ENCODE results near the gene CHRNB2.
A peak's percentile ranks its signal among the peaks of the same experiment; 100 is the strongest.

CHRNB2 gene

GRCh38 chr1:154623358-154623757 lies 55.8 kb downstream of the CHRNB2 start:
- ChIA-PET CTCF (no interaction called here), POLR2A (no interaction called here)
- DNase-seq (ENCODE audit: extremely low spot score): no peak
- TF ChIP-seq ARNT (IDR thresholded peaks at IDR 0.05) (no peak), CTBP1 (IDR thresholded peaks at IDR 0.05; ENCODE audit: borderline replicate concordance) (no peak), SUZ12 (IDR thresholded peaks at IDR 0.05) (no peak), ZNF384 (IDR thresholded peaks at IDR 0.05) (no peak), TARDBP (IDR thresholded peaks at IDR 0.05) (no peak), PKNOX1 (IDR thresholded peaks at IDR 0.05) (no peak), FOXA1 (IDR thresholded peaks at IDR 0.05) (no peak)

GRCh38 chr1:154624746-154625643 lies 57.4 kb downstream of the CHRNB2 start:
- DNase-seq (ENCODE audit: extremely low spot score): no peak
- TF ChIP-seq FOXM1 (IDR thresholded peaks at IDR 0.05; ENCODE audit: borderline replicate concordance): no peak
- TF ChIP-seq BHLHE40 (IDR thresholded peaks at IDR 0.05; ENCODE audit: borderline replicate concordance): no peak
- no peak for TF ChIP-seq ELF4 (IDR thresholded peaks at IDR 0.05)
- TF ChIP-seq HDGF (IDR thresholded peaks at IDR 0.05; ENCODE audit: borderline replicate concordance): no peak
- no peak for TF ChIP-seq NFRKB (IDR thresholded peaks at IDR 0.05)
- no peak for TF ChIP-seq ZNF384 (IDR thresholded peaks at IDR 0.05)
- TF ChIP-seq FOXK2 (IDR thresholded peaks at IDR 0.05): no peak
- ChIA-PET POLR2A (no interaction called here), CTCF (interaction anchor here (0.7 kb wide), 1 partner anchor 145 kb away, joined by 4 read pairs; no protein-coding TSS in a partner anchor)

GRCh38 chr1:154626456-154627256 lies 59.1 kb downstream of the CHRNB2 start:
- no peak for TF ChIP-seq ARNT (IDR thresholded peaks at IDR 0.05)
- TF ChIP-seq HDGF (IDR thresholded peaks at IDR 0.05; ENCODE audit: borderline replicate concordance): no peak
- no peak for TF ChIP-seq L3MBTL2 (conservative IDR thresholded peaks at IDR 0.05)
- TF ChIP-seq CTBP1 (IDR thresholded peaks at IDR 0.05; ENCODE audit: borderline replicate concordance): no peak
- no peak for TF ChIP-seq FOXK2 (IDR thresholded peaks at IDR 0.05)
- TF ChIP-seq ELF4 (IDR thresholded peaks at IDR 0.05): no peak
- no peak for TF ChIP-seq TARDBP (IDR thresholded peaks at IDR 0.05)
- TF ChIP-seq SP1 (IDR thresholded peaks at IDR 0.05): no peak
- no peak for TF ChIP-seq PKNOX1 (IDR thresholded peaks at IDR 0.05)
- TF ChIP-seq FOXA1 (IDR thresholded peaks at IDR 0.05): no peak
- no peak for TF ChIP-seq SUZ12 (IDR thresholded peaks at IDR 0.05)
- no peak for TF ChIP-seq ZNF384 (IDR thresholded peaks at IDR 0.05)
- no peak for TF ChIP-seq NFRKB (IDR thresholded peaks at IDR 0.05)
- TF ChIP-seq BHLHE40 (IDR thresholded peaks at IDR 0.05; ENCODE audit: borderline replicate concordance): no peak
- TF ChIP-seq LEF1 (IDR thresholded peaks at IDR 0.05; ENCODE audit: borderline replicate concordance): no peak
- no peak for TF ChIP-seq FOXM1 (IDR thresholded peaks at IDR 0.05; ENCODE audit: borderline replicate concordance)
- DNase-seq (ENCODE audit: extremely low spot score): peak; percentile 32
- ChIA-PET POLR2A (interaction anchor here (0.8 to 1.4 kb wide), 3 partner anchors 16 to 37 kb away, joined by 3 to 8 read pairs (median 3); no protein-coding TSS in a partner anchor), CTCF (no interaction called here)

- ChIA-PET CTCF (no interaction called here), POLR2A (interaction anchor here (0.5 to 1.4 kb wide), 4 partner anchors 17 to 116 kb away, joined by 3 to 8 read pairs (median 3); no protein-coding TSS in a partner anchor)
- DNase-seq (ENCODE audit: extremely low spot score): peak; percentile 91
- TF ChIP-seq HDGF (IDR thresholded peaks at IDR 0.05; ENCODE audit: borderline replicate concordance) (no peak), SUZ12 (IDR thresholded peaks at IDR 0.05) (no peak), L3MBTL2 (conservative IDR thresholded peaks at IDR 0.05) (peak; percentile 95)
These were observed 59.9 kb downstream of the CHRNB2 start for GRCh38 chr1:154627257-154628120.

GRCh38 chr1:154628121-154628405 lies 60.5 kb downstream of the CHRNB2 start:
- POLR2A ChIA-PET: no interaction called here
- CTCF ChIA-PET: no interaction called here
- no peak for DNase-seq (ENCODE audit: extremely low spot score)
- TF ChIP-seq L3MBTL2 (conservative IDR thresholded peaks at IDR 0.05): 0 out of 2 replicates have a peak, but pooled peaks have one; percentile 17
- TF ChIP-seq ELF4 (IDR thresholded peaks at IDR 0.05): no peak
- no peak for TF ChIP-seq SUZ12 (IDR thresholded peaks at IDR 0.05)
- 0 out of 2 replicates have a peak, but pooled peaks have one; percentile 51 for TF ChIP-seq NFRKB (IDR thresholded peaks at IDR 0.05)

- CTCF ChIA-PET: no interaction called here
- DNase-seq (ENCODE audit: extremely low spot score): no peak
- POLR2A ChIA-PET: interaction anchor here (0.6 kb wide), 1 partner anchor 792 kb away, joined by 3 read pairs; no protein-coding TSS in a partner anchor
- TF ChIP-seq SP1 (IDR thresholded peaks at IDR 0.05) (no peak), TARDBP (IDR thresholded peaks at IDR 0.05) (no peak), L3MBTL2 (conservative IDR thresholded peaks at IDR 0.05) (no peak), SUZ12 (IDR thresholded peaks at IDR 0.05) (no peak), NFRKB (IDR thresholded peaks at IDR 0.05) (no peak), CTBP1 (IDR thresholded peaks at IDR 0.05; ENCODE audit: borderline replicate concordance) (no peak), FOXA1 (IDR thresholded peaks at IDR 0.05) (no peak), LEF1 (IDR thresholded peaks at IDR 0.05; ENCODE audit: borderline replicate concordance) (no peak)
These were observed 61.6 kb downstream of the CHRNB2 start for GRCh38 chr1:154629061-154629674.
